Right lobe of liver (tissue), 4 donors: ENCODE results near the gene PTK7.

Experiments
- POLR2A ChIP-seq: fragments of 450-650 bp; IDR thresholded peaks from one replicate; pipeline ENCODE4 v1.6.1; 2017; ENCODE audit warnings: antibody characterized with exemption, mild to moderate bottlenecking
- TF ChIP-seq, protein P1 (sequence below), 4 donors: fragments of 200-600 bp in 3 of 4; fragments of 450-650 bp in 1 of 4; IDR thresholded peaks; one replicate each; pipeline versions ENCODE4 v1.5.1 to v1.8.0; 2016 to 2022; ENCODE audit warnings: antibody characterized with exemption in 4 of 4, mild to moderate bottlenecking in 2 of 4
- donor health status: DM: no; HTN: no; CAD: no.
- donor health status: DM: no; HTN: no; CAD: no.
- donor health status: DM: no; HTN: yes; CAD: no.

DNA sequence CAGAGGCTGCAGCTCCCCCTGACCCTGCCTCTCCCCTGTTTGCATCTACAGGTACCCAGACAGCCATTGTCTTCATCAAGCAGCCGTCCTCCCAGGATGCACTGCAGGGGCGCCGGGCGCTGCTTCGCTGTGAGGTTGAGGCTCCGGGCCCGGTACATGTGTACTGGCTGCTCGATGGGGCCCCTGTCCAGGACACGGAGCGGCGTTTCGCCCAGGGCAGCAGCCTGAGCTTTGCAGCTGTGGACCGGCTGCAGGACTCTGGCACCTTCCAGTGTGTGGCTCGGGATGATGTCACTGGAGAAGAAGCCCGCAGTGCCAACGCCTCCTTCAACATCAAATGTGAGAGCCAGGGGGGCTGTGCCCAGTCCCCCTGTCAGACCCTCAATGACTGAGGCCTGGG is 52.8 kb downstream of the PTK7 start:
- TF ChIP-seq, protein P1, sequence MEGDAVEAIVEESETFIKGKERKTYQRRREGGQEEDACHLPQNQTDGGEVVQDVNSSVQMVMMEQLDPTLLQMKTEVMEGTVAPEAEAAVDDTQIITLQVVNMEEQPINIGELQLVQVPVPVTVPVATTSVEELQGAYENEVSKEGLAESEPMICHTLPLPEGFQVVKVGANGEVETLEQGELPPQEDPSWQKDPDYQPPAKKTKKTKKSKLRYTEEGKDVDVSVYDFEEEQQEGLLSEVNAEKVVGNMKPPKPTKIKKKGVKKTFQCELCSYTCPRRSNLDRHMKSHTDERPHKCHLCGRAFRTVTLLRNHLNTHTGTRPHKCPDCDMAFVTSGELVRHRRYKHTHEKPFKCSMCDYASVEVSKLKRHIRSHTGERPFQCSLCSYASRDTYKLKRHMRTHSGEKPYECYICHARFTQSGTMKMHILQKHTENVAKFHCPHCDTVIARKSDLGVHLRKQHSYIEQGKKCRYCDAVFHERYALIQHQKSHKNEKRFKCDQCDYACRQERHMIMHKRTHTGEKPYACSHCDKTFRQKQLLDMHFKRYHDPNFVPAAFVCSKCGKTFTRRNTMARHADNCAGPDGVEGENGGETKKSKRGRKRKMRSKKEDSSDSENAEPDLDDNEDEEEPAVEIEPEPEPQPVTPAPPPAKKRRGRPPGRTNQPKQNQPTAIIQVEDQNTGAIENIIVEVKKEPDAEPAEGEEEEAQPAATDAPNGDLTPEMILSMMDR (IDR thresholded peaks at IDR 0.05) = no peak
- no peak for TF ChIP-seq POLR2A
